Spleen (tissue), 11 donors: ENCODE results near the gene PRDM16. TPM values are rescaled to one million over a fixed set of nuclear protein-coding genes. Genes with fewer than 3 reads are reported as not detected.

Experiments used
- DNase-seq: peaks from one replicate; pipeline ENCODE4 v3.0.0-alpha.2; 2020
- H3K27ac ChIP-seq, 8 donors: fragments of 200-600 bp; sonication (generic) in 7 of 8; 1 replicate in 4 of 8; 2 replicates in 4 of 8; pipeline versions ENCODE4 v1.5.0 to v1.8.0; 2016 to 2021; ENCODE audit warnings: inconsistent platforms in 4 of 8, mild to moderate bottlenecking in 4 of 8, moderate library complexity in 1 of 8
- H3K27me3 ChIP-seq, 7 donors: fragments of 200-600 bp; sonication (generic) in 6 of 7; replicated peaks in 1 of 7; 1 replicate in 4 of 7; 2 replicates in 3 of 7; pipeline versions ENCODE4 v1.5.0 to v1.8.0; 2016 to 2021; ENCODE audit warnings: inconsistent platforms in 3 of 7, mild to moderate bottlenecking in 1 of 7
- H3K36me3 ChIP-seq, 6 donors: fragments of 200-600 bp; sonication (generic) in 5 of 6; 1 replicate in 4 of 6; 2 replicates in 2 of 6; pipeline versions ENCODE4 v1.5.0 to v1.8.0; 2016 to 2021; ENCODE audit warnings: inconsistent platforms in 2 of 6
- H3K4me1 ChIP-seq, 6 donors: fragments of 200-600 bp; sonication (generic) in 5 of 6; 1 replicate in 3 of 6; 2 replicates in 3 of 6; pipeline versions ENCODE4 v1.5.0 to v1.8.0; 2016 to 2021; ENCODE audit warnings: inconsistent platforms in 3 of 6
- H3K4me3 ChIP-seq, 8 donors: fragments of 200-600 bp; sonication (generic) in 7 of 8; 1 replicate in 4 of 8; 2 replicates in 4 of 8; pipeline versions ENCODE4 v1.5.0 to v1.8.0; 2016 to 2021; ENCODE audit warnings: inconsistent platforms in 4 of 8, mild to moderate bottlenecking in 4 of 8, moderate library complexity in 2 of 8
- H3K9me3 ChIP-seq, 8 donors: fragments of 200-600 bp; sonication (generic) in 7 of 8; 1 replicate in 4 of 8; 2 replicates in 4 of 8; pipeline versions ENCODE4 v1.5.0 to v1.8.0; 2016 to 2021; ENCODE audit warnings: inconsistent platforms in 4 of 8
- POLR2A ChIP-seq, 3 donors: fragments of 450-650 bp; IDR thresholded peaks; one replicate each; pipeline ENCODE4 v1.5.1; 2017; ENCODE audit warnings: antibody characterized with exemption in 3 of 3, mild to moderate bottlenecking in 1 of 3
- POLR2AphosphoS5 ChIP-seq, 3 donors: sonication (generic); formaldehyde crosslinking; IDR thresholded peaks; one replicate each; pipeline ENCODE4 v1.5.1; 2017; ENCODE audit warnings: antibody characterized with exemption in 3 of 3
- WGBS, 5 donors: extraction: QIAGEN DNeasy Blood & Tissue Kit in 3 of 5; methylation state at CpG; one replicate each; pipeline versions ENCODE4 v1.1.5 to v1.1.7; 2013 to 2018; 5-methylcytosine and 5-hydroxymethylcytosine counted together
- intact Hi-C: fragments of 100-400 bp; cut with DNase I; formaldehyde crosslinking; loops from one replicate; pipeline ENCODE4 v1.15.0; 2023; ENCODE audit warnings: low total_unique reads
- polyA plus RNA-seq, 3 donors: library from polyadenylated mRNA; stranded (reverse); fragments of 200-250 nt; gene quantifications; one replicate each; pipeline ENCODE4 v1.2.1, GENCODE V29; 2013
- total RNA-seq, 7 donors: library from RNA; depleted of rRNA in 3 of 7; stranded (reverse); fragments of >200 nt in 3 of 7; fragmentation: NEBNext Ultra II Directional in 4 of 7; extraction: Animal tissue kit (Norgen Biotek cat#: 25700) in 4 of 7; gene quantifications; one replicate each; pipeline versions ENCODE4 v1.1.0 to v1.2.1, GENCODE V29; 2016 to 2021
- TF ChIP-seq, protein P1 (sequence below), 11 experiments: fragments of 200-600 bp in 7 of 11; fragments of 450-650 bp in 4 of 11; sonication (generic) in 4 of 11; IDR thresholded peaks in 8 of 11; conservative IDR thresholded peaks in 3 of 11; 1 replicate in 7 of 11; 2 replicates in 4 of 11; pipeline versions ENCODE4 v1.4.0 to v1.8.0; 2016 to 2021; ENCODE audit warnings: antibody characterized with exemption in 11 of 11, inconsistent platforms in 4 of 11, mild to moderate bottlenecking in 1 of 11
- donor health status: healthy with polysubstance abuse.
- donor health status: DM: no; HTN: no; CAD: no; lungs with moderate emphysema.
- donor health status: DM: no; HTN: no; CAD: no.
- donor health status: Bipolar disorder and iron deficiency.
- donor health status: healthy.
- donor health status: DM: no; HTN: no; CAD: no.
- donor health status: DM: yes; HTN: yes; CAD: no.

Gene PRDM16
- total and polyA plus RNA-seq, 10 donors, result 0.43 to 3.2 (median 1.4) TPM

DNA sequence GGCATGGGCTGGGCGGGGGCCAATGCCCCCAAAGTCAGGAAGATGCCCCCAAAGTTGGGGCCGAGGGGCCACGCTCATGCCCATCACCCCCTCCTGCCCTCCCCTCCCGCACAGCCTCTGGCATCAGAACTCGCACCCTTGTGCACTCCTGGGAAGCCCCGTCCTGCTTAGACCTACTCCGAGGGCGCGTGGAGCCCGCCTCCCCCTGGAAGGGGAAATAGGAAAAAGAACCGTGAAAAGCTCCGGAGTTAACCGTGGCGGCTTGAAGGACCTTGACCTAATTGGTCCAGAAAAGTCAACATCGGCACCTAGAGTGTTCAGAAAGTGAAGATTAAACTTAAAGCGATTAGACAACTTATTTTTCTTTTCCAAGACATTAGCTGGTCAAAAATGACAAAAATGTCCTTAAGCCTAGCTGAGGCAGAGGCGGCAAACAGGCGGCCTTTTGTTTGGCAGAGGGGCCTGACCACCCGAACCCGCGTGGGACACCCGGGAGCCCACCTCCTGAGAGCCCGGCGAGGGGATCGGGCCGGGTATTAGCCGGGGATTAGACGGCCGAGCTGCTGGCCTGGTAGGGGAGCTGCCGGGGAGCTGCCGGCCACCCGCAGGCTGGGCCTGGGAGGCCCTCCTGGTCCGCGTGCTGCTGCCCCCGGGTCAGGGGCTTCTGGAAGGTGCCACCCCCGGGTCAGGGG is 65.5 kb downstream of the PRDM16 start:
- intact Hi-C loops, result no loop called here
- Histone ChIP-seq H3K9me3 (no peaks in the 10 kb centered on the region), H3K4me3 (no peak overlapping the region), H3K4me1 (no peaks in the 10 kb centered on the region), H3K27me3 (peaks cover 0 to 64% (median 0%) of the 10 kb centered on the region in 7 donors), H3K36me3 (no peaks in the 10 kb centered on the region), H3K27ac (no peak overlapping the region)
- TF ChIP-seq, protein P1, sequence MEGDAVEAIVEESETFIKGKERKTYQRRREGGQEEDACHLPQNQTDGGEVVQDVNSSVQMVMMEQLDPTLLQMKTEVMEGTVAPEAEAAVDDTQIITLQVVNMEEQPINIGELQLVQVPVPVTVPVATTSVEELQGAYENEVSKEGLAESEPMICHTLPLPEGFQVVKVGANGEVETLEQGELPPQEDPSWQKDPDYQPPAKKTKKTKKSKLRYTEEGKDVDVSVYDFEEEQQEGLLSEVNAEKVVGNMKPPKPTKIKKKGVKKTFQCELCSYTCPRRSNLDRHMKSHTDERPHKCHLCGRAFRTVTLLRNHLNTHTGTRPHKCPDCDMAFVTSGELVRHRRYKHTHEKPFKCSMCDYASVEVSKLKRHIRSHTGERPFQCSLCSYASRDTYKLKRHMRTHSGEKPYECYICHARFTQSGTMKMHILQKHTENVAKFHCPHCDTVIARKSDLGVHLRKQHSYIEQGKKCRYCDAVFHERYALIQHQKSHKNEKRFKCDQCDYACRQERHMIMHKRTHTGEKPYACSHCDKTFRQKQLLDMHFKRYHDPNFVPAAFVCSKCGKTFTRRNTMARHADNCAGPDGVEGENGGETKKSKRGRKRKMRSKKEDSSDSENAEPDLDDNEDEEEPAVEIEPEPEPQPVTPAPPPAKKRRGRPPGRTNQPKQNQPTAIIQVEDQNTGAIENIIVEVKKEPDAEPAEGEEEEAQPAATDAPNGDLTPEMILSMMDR (IDR thresholded peaks at IDR 0.05 in 8 of 11, conservative IDR thresholded peaks at IDR 0.05 in 3 of 11), result no peak
- TF ChIP-seq POLR2AphosphoS5 (IDR thresholded peaks at IDR 0.05), result no peak
- TF ChIP-seq POLR2A (IDR thresholded peaks at IDR 0.05), result no peak
- no peak for DNase-seq
- WGBS, 5 donors, result 85 to 87% (median 86%) methylated on average over 29 to 36 of the region's 36 CpGs

DNA sequence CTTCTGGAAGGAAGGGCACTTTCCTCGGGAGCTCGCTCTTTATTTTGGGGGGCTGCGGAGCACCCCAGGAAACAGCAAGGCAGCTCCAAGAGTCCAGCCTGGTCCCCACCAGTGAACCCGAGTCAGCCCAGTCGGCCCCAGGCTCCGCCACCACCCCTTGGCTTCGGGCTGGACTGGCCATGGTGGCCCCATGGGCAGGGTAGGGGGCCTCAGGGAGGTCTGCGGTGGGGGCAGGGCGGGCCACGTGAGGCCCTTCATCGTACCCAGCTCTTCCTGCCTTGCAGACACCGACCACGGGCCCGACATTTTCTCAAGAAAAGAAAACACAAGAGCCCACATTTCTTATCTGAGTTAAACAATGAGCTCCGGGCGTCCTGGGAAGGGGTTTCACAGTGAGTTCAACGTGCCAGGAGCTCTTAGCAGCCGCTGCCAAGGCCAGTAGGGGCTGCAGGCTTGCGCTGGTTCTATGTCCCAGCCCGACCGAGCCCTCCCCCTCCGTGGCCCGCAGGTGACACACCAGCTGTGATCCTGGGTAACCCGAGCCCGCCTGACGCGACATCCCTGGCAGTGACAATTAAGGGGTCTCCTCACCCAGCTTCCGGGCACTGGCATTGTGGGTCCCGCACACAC is 66.2 kb downstream of the PRDM16 start:
- no peaks in the 10 kb centered on the region for H3K9me3 ChIP-seq
- no peak overlapping the region for H3K27ac ChIP-seq
- H3K4me1 ChIP-seq, result no peaks in the 10 kb centered on the region
- WGBS, 5 donors, result 52 to 65% (median 60%) methylated on average over 23 to 29 of the region's 29 CpGs
- H3K4me3 ChIP-seq, result no peak overlapping the region
- TF ChIP-seq POLR2A (IDR thresholded peaks at IDR 0.05) (no peak), POLR2AphosphoS5 (IDR thresholded peaks at IDR 0.05) (no peak)
- TF ChIP-seq, protein P1 (IDR thresholded peaks at IDR 0.05 in 8 of 11, conservative IDR thresholded peaks at IDR 0.05 in 3 of 11), result no peak
- H3K27me3 ChIP-seq, result peaks cover 0 to 70% (median 0%) of the 10 kb centered on the region in 7 donors
- no peaks in the 10 kb centered on the region for H3K36me3 ChIP-seq
- DNase-seq, result no peak
- intact Hi-C loops, result no loop called here

DNA sequence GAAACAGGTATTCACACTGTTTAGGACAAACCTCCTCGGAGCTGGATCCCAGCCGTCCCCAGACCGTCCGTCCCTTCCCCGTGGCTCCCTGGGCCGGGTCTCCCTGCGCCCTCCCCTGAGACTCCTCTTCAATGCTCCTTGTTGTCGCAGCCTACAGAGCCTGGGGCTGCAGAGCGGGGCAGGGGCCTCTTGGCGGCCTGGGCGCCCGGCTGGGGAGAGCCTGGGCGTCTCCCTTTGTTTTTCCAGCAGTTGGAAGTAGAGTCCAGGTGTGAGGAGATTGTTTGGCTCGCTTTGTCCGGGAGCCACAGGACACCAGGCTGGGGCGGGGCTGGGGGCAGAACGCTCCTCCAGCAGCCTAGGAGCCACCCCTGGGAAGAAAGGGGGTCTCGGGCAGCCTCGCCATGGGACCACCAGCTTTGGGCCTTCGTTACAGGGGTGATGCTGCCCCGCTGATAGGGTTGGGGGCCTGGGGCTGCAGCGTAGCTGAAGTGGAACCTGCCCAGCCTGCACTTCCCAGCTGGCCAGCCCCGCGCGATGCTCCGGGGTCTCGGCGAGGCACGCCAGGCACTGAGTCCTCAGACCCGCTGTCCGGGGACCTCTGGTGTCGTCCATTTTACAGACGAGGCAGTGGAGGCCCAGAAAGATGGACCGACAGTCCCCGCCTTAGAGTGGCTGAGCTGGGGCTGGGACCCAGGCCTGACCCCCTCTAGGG is 66.9 kb downstream of the PRDM16 start:
- Histone ChIP-seq H3K27me3 (peaks cover 0 to 77% (median 0%) of the 10 kb centered on the region in 7 donors), H3K9me3 (no peaks in the 10 kb centered on the region), H3K27ac (no peak overlapping the region), H3K4me1 (no peaks in the 10 kb centered on the region), H3K36me3 (no peaks in the 10 kb centered on the region), H3K4me3 (no peak overlapping the region)
- no peak for DNase-seq
- TF ChIP-seq, protein P1 (IDR thresholded peaks at IDR 0.05 in 8 of 11, conservative IDR thresholded peaks at IDR 0.05 in 3 of 11), result no peak
- TF ChIP-seq POLR2A (IDR thresholded peaks at IDR 0.05), result no peak
- TF ChIP-seq POLR2AphosphoS5 (IDR thresholded peaks at IDR 0.05), result no peak
- intact Hi-C loops, result no loop called here
- 86 to 97% (median 91%) methylated on average over 18 to 35 of the region's 35 CpGs for WGBS, 5 donors

DNA sequence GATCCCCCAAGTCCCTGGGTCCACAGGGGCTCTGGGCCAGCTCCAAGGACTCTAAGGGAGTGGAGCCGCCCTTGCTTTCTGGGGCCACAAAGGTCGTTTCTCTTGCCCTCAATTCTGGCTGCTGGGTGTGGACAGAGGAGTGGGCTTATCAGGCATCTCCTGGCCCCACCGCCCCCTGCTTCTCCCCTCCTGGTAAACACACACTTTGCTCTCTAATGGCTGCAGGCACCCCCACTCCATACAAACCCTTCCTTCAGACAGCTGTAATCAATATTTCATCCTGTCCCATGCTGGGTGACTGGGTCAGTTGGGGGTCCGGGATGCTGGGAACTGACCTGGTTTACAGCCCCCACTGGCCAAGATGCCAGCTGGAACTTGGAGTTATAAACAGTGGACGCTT is 67.5 kb downstream of the PRDM16 start:
- TF ChIP-seq POLR2A (IDR thresholded peaks at IDR 0.05) (no peak), POLR2AphosphoS5 (IDR thresholded peaks at IDR 0.05) (no peak)
- TF ChIP-seq, protein P1 (IDR thresholded peaks at IDR 0.05 in 8 of 11, conservative IDR thresholded peaks at IDR 0.05 in 3 of 11), result no peak
- H3K4me3 ChIP-seq, result no peak overlapping the region
- no peaks in the 10 kb centered on the region for H3K36me3 ChIP-seq
- WGBS, 5 donors, result 74 to 85% (median 82%) methylated on average over 3 to 5 of the region's 5 CpGs
- intact Hi-C loops, result no loop called here
- H3K27ac ChIP-seq, result no peak overlapping the region
- peaks cover 0 to 83% (median 0%) of the 10 kb centered on the region in 7 donors for H3K27me3 ChIP-seq
- no peaks in the 10 kb centered on the region for H3K4me1 ChIP-seq
- no peaks in the 10 kb centered on the region for H3K9me3 ChIP-seq
- no peak for DNase-seq
